H1 (cell line): ENCODE results near the gene PCYT1B. TPM values are rescaled to one million over a fixed set of nuclear protein-coding genes. Genes with fewer than 3 reads are reported as not detected.

Experiments
- CTCF ChIA-PET: fragments of 300-600 bp; sonication (Branson Sonifier 250); formaldehyde crosslinking; loops from one replicate; lab custom pipeline; 2021; ENCODE audit not compliant: partially characterized antibody; lab: Charles Lee
- POLR2A ChIA-PET: fragments of 300-600 bp; sonication (Branson Sonifier 250); formaldehyde crosslinking; loops from one replicate; lab custom pipeline; 2021; ENCODE audit warnings: inconsistent platforms; ENCODE audit not compliant: partially characterized antibody; lab: Charles Lee
- DNase-seq, 2 experiments: peaks; one replicate each; pipeline versions ENCODE4 v3.0.0 to v3.0.0-alpha.2; 2010 to 2022; ENCODE audit warnings: low spot score in 2 of 2, low read depth in 1 of 2, mixed read lengths in 1 of 2
- FAIRE-seq: peaks from 2 replicates; lab custom pipeline; 2011; peaks lifted over from hg19 to GRCh38; lab: Jason Lieb, UNC
- H2AFZ ChIP-seq: 2 replicates; pipeline ENCODE4 v1.8.1; 2012; ENCODE audit warnings: low read length, inconsistent platforms
- H2AK5ac ChIP-seq: 2 replicates; pipeline ENCODE4 v1.6.1; 2013; ENCODE audit warnings: low read depth, low read length
- H2BK120ac ChIP-seq: replicated peaks from 2 replicates; pipeline ENCODE3; 2013; ENCODE audit warnings: low read depth, low read length, inconsistent platforms
- H2BK12ac ChIP-seq: 2 replicates; pipeline ENCODE4 v1.6.1; 2013; ENCODE audit warnings: low read depth, low read length
- H2BK15ac ChIP-seq: 2 replicates; pipeline ENCODE4 v1.6.1; 2013; ENCODE audit warnings: low read length
- H2BK20ac ChIP-seq: 2 replicates; pipeline ENCODE4 v1.6.1; 2013; ENCODE audit warnings: low read length
- H2BK5ac ChIP-seq: 2 replicates; pipeline ENCODE4 v1.6.1; 2013; ENCODE audit warnings: low read depth, low read length
- H3K14ac ChIP-seq: 2 replicates; pipeline ENCODE4 v1.6.1; 2013; ENCODE audit warnings: inconsistent platforms; ENCODE audit not compliant: insufficient read length
- H3K18ac ChIP-seq: 2 replicates; pipeline ENCODE4 v1.6.1; 2013; ENCODE audit warnings: low read length; ENCODE audit errors: extremely low read depth
- H3K23ac ChIP-seq: 2 replicates; pipeline ENCODE4 v1.6.1; 2013; ENCODE audit warnings: inconsistent platforms; ENCODE audit not compliant: insufficient read length
- H3K23me2 ChIP-seq: 2 replicates; pipeline ENCODE4 v1.6.1; 2013; ENCODE audit warnings: low read depth, low read length
- H3K27ac ChIP-seq: 2 replicates; pipeline ENCODE4 v1.6.1; 2011; ENCODE audit warnings: low read depth, low read length, inconsistent platforms
- H3K27me3 ChIP-seq, 4 experiments: replicated peaks in 1 of 4; 1 replicate in 1 of 4; 2 replicates in 3 of 4; pipeline versions ENCODE4 v1.6.1 to v1.8.1; 2011 to 2013; ENCODE audit warnings: low read length in 3 of 4, mild to moderate bottlenecking in 3 of 4, inconsistent platforms in 2 of 4, mixed read lengths in 2 of 4, moderate library complexity in 1 of 4; ENCODE audit not compliant: control insufficient read depth in 3 of 4, insufficient read depth in 3 of 4; ENCODE audit errors: extremely low read depth in 1 of 4
- H3K36me3 ChIP-seq, 4 experiments: 2 replicates each; pipeline versions ENCODE4 v1.6.1 to v1.8.1; 2011 to 2013; ENCODE audit warnings: mild to moderate bottlenecking in 4 of 4, low read length in 3 of 4, moderate library complexity in 2 of 4, control low read depth in 1 of 4, inconsistent platforms in 1 of 4; ENCODE audit not compliant: insufficient read depth in 4 of 4, control insufficient read depth in 2 of 4
- H3K4ac ChIP-seq: replicated peaks from 2 replicates; pipeline ENCODE3; 2013; ENCODE audit warnings: low read length, low read depth, mixed read lengths, inconsistent platforms; ENCODE audit not compliant: insufficient read length
- H3K4me1 ChIP-seq, 4 experiments: replicated peaks in 1 of 4; 1 replicate in 1 of 4; 2 replicates in 3 of 4; pipeline versions ENCODE4 v1.6.1 to v1.8.1; 2011 to 2013; ENCODE audit warnings: low read length in 3 of 4, inconsistent platforms in 2 of 4, mixed read lengths in 1 of 4; ENCODE audit not compliant: insufficient read depth in 4 of 4, control insufficient read depth in 3 of 4
- H3K4me2 ChIP-seq, 2 experiments: 2 replicates each; pipeline versions ENCODE4 v1.6.1 to v1.8.1; 2011 to 2013; ENCODE audit warnings: low read depth in 2 of 2, low read length in 2 of 2, control low read depth in 1 of 2, inconsistent platforms in 1 of 2, mild to moderate bottlenecking in 1 of 2; ENCODE audit not compliant: insufficient read depth in 1 of 2
- H3K4me3 ChIP-seq, 4 experiments: fragments of 200-600, 300-600 bp in 1 of 4; sonication (generic), shearing (Covaris generic), sonication (Bioruptor Twin) in 1 of 4; 2 replicates each; pipeline versions ENCODE4 v1.5.1 to v1.8.1; 2011 to 2016; ENCODE audit warnings: low read length in 4 of 4, low read depth in 3 of 4, control low read depth in 2 of 4, inconsistent platforms in 2 of 4, mild to moderate bottlenecking in 2 of 4, mixed read lengths in 1 of 4, moderate library complexity in 1 of 4; ENCODE audit not compliant: insufficient read depth in 2 of 4; ENCODE audit errors: extremely low read depth in 1 of 4
- H3K56ac ChIP-seq: replicated peaks from 2 replicates; pipeline ENCODE3; 2013; ENCODE audit warnings: low read depth, mild to moderate bottlenecking, mixed read lengths, low read length, inconsistent platforms; ENCODE audit not compliant: insufficient read length
- H3K79me1 ChIP-seq: 2 replicates; pipeline ENCODE4 v1.6.1; 2013; ENCODE audit warnings: low read depth, low read length, control low read depth
- H3K79me2 ChIP-seq, 2 experiments: 2 replicates each; pipeline versions ENCODE4 v1.6.1 to v1.8.1; 2012 to 2013; ENCODE audit warnings: low read length in 2 of 2, mild to moderate bottlenecking in 2 of 2, inconsistent platforms in 1 of 2; ENCODE audit not compliant: insufficient read depth in 2 of 2, control insufficient read depth in 1 of 2
- H3K9ac ChIP-seq, 4 experiments: replicated peaks in 1 of 4; 1 replicate in 1 of 4; 2 replicates in 3 of 4; pipeline versions ENCODE4 v1.6.1 to v1.8.1; 2011 to 2013; ENCODE audit warnings: low read depth in 3 of 4, low read length in 3 of 4, control low read depth in 2 of 4, mild to moderate bottlenecking in 2 of 4, moderate library complexity in 2 of 4, inconsistent platforms in 1 of 4; ENCODE audit errors: extremely low read depth in 1 of 4
- H3K9me3 ChIP-seq, 2 experiments: 2 replicates each; pipeline versions ENCODE4 v1.6.1 to v1.8.1; 2012 to 2013; ENCODE audit warnings: mild to moderate bottlenecking in 2 of 2, moderate library complexity in 2 of 2, control low read depth in 1 of 2, inconsistent platforms in 1 of 2, low read depth in 1 of 2, low read length in 1 of 2, mixed read lengths in 1 of 2; ENCODE audit not compliant: insufficient read depth in 2 of 2
- H4K20me1 ChIP-seq, 2 experiments: replicated peaks in 1 of 2; 2 replicates each; pipeline versions ENCODE3 to v1.8.1; 2011 to 2013; ENCODE audit warnings: inconsistent platforms in 2 of 2, low read length in 2 of 2, mild to moderate bottlenecking in 1 of 2; ENCODE audit not compliant: insufficient read depth in 2 of 2, control insufficient read depth in 1 of 2
- H4K5ac ChIP-seq: 2 replicates; pipeline ENCODE4 v1.6.1; 2013; ENCODE audit warnings: low read length, low read depth, mixed read lengths, inconsistent platforms; ENCODE audit not compliant: insufficient read length
- H4K8ac ChIP-seq: 2 replicates; pipeline ENCODE4 v1.8.0; 2013; ENCODE audit warnings: mild to moderate bottlenecking, moderate library complexity, low read length, inconsistent platforms; ENCODE audit not compliant: insufficient read depth; ENCODE audit errors: extremely low read depth
- H4K91ac ChIP-seq: replicated peaks from 2 replicates; pipeline ENCODE3; 2013; ENCODE audit warnings: low read length, mixed read lengths, inconsistent platforms; ENCODE audit not compliant: insufficient read length
- ATF2 ChIP-seq: IDR thresholded peaks from 2 replicates; pipeline ENCODE4 v1.6.1; 2012; ENCODE audit warnings: low read length, inconsistent platforms
- BACH1 ChIP-seq: IDR thresholded peaks from 2 replicates; pipeline ENCODE4 v1.6.1; 2012; ENCODE audit warnings: low read length, improper control_type of control experiment
- BCL11A ChIP-seq, 2 experiments: IDR thresholded peaks; one replicate each; pipeline ENCODE4 v1.6.1; 2011; ENCODE audit warnings: low read depth in 2 of 2, low read length in 2 of 2, mild to moderate bottlenecking in 2 of 2
- CBX5 ChIP-seq: fragments of 300-800, 300-1000 bp; sonication (generic); IDR thresholded peaks from 2 replicates; pipeline ENCODE4 v1.7.1; 2016; ENCODE audit warnings: antibody characterized with exemption, low read length, low read depth
- E2F6 ChIP-seq: IDR thresholded peaks from 2 replicates; pipeline ENCODE4 v1.6.1; 2012; ENCODE audit warnings: inconsistent platforms
- EZH2 ChIP-seq: fragments of 200-600 bp; sonication (generic); IDR thresholded peaks from 2 replicates; pipeline ENCODE4 v1.7.1; 2012; ENCODE audit warnings: low read depth, mild to moderate bottlenecking, moderate library complexity, low read length, inconsistent platforms; ENCODE audit not compliant: severe bottlenecking
- KDM5A ChIP-seq: fragments of 200-600 bp; IDR thresholded peaks from 2 replicates; pipeline ENCODE4 v1.7.1; 2012; ENCODE audit warnings: mild to moderate bottlenecking, low read length, inconsistent platforms, mixed read lengths
- MAFK ChIP-seq: IDR thresholded peaks from 2 replicates; pipeline ENCODE4 v1.6.1; 2012; ENCODE audit warnings: low read depth, mild to moderate bottlenecking, improper control_type of control experiment, low read length
- POLR2AphosphoS5 ChIP-seq: IDR thresholded peaks from 2 replicates; pipeline ENCODE4 v1.6.1; 2011; ENCODE audit warnings: low read depth, low read length
- RAD21 ChIP-seq, 2 experiments: IDR thresholded peaks in 1 of 2; conservative IDR thresholded peaks in 1 of 2; 2 replicates each; pipeline ENCODE4 v1.6.1; 2011; ENCODE audit warnings: low read depth in 2 of 2, low read length in 2 of 2, improper control_type of control experiment in 1 of 2, inconsistent platforms in 1 of 2, mild to moderate bottlenecking in 1 of 2, moderate library complexity in 1 of 2
- SIN3A ChIP-seq, 2 experiments: IDR thresholded peaks in 1 of 2; conservative IDR thresholded peaks in 1 of 2; 2 replicates each; pipeline ENCODE4 v1.6.1; 2011 to 2012; ENCODE audit warnings: low read length in 2 of 2, improper control_type of control experiment in 1 of 2, low read depth in 1 of 2, mild to moderate bottlenecking in 1 of 2
- ZNF274 ChIP-seq: IDR thresholded peaks from 2 replicates; pipeline ENCODE4 v1.7.0; 2012; ENCODE audit warnings: low read length, borderline replicate concordance; ENCODE audit errors: extremely low read depth
- WGBS, 2 experiments: shearing (Covaris generic) in 1 of 2; methylation state at CpG; one replicate each; pipeline versions ENCODE4 v1.1.6 to v1.1.7; 2013 to 2015; ENCODE audit warnings: low lambda C conversion rate in 2 of 2, mixed read lengths in 2 of 2, inconsistent platforms in 1 of 2, low coverage in 1 of 2, missing lambda C conversion rate in 1 of 2; ENCODE audit not compliant: insufficient replicate concordance in 2 of 2, insufficient coverage in 1 of 2, insufficient read length in 1 of 2; ENCODE audit errors: extremely low coverage in 1 of 2, missing lambda C conversion rate in 1 of 2; 5-methylcytosine and 5-hydroxymethylcytosine counted together
- polyA plus RNA-seq, 7 experiments: library from polyadenylated mRNA; depleted of rRNA in 3 of 7; stranded (reverse) in 5 of 7; unstranded in 2 of 7; fragments of >200 nt in 5 of 7; fragments of 200-250 nt in 2 of 7; gene quantifications; 1 replicate in 5 of 7; 2 replicates in 1 of 7; 4 replicates in 1 of 7; pipeline versions ENCODE4 v1.2.1 to v1.2.3, GENCODE V29; 2011 to 2013; ENCODE audit warnings: missing spikeins in 2 of 7, mixed read lengths in 2 of 7
- total RNA-seq: library from RNA; stranded (reverse); fragmentation: NEBNext Ultra II Directional; extraction: Animal tissue kit (Norgen Biotek cat#: 25700); gene quantifications from 2 replicates; pipeline ENCODE4 v1.2.1, GENCODE V29; 2021

PCYT1B gene
- total and polyA plus RNA-seq, 2 of the 8 experiments (the other 6 are each of a cell fraction or from before 2014, with no cell fraction given) = 17.9 to 30.6 TPM

GRCh38 chrX:24566240-24566639, 80.9 kb downstream of the PCYT1B start:
- H2AFZ ChIP-seq = no peak overlapping the region
- H3K79me2 ChIP-seq = no peaks in the 10 kb centered on the region
- no peak overlapping the region for H3K4me3 ChIP-seq
- H3K36me3 ChIP-seq = no peaks in the 10 kb centered on the region
- no peaks in the 10 kb centered on the region for H4K20me1 ChIP-seq
- no peak overlapping the region for H3K4ac ChIP-seq
- H3K9ac ChIP-seq = no peak overlapping the region
- POLR2A ChIA-PET = no interaction called here
- whole genome bisulfite sequencing, 2 experiments = 93% methylated on average over 3 of the region's 3 CpGs; no CpG with 5 or more reads in 1 of the 2 experiments
- H4K8ac ChIP-seq = no peak overlapping the region
- H3K79me1 ChIP-seq = no peaks in the 10 kb centered on the region
- no peak overlapping the region for H3K18ac ChIP-seq
- no peak overlapping the region for H4K5ac ChIP-seq
- H2BK15ac ChIP-seq = no peak overlapping the region
- H3K23ac ChIP-seq = no peak overlapping the region
- H2BK12ac ChIP-seq = no peak overlapping the region
- no peak overlapping the region for H3K56ac ChIP-seq
- DNase-seq (no peak), FAIRE-seq (no peak)
- H2BK5ac ChIP-seq = no peak overlapping the region
- no peaks in the 10 kb centered on the region for H3K27me3 ChIP-seq
- no peak overlapping the region for H2BK20ac ChIP-seq
- CTCF ChIA-PET = no interaction called here
- H3K9me3 ChIP-seq = no peaks in the 10 kb centered on the region
- H3K4me1 ChIP-seq = no peaks in the 10 kb centered on the region
- H3K23me2 ChIP-seq = no peaks in the 10 kb centered on the region
- no peak overlapping the region for H3K4me2 ChIP-seq
- H3K14ac ChIP-seq = no peak overlapping the region
- no peak overlapping the region for H2AK5ac ChIP-seq
- no peak overlapping the region for H3K27ac ChIP-seq
- H4K91ac ChIP-seq = no peak overlapping the region
- no peak overlapping the region for H2BK120ac ChIP-seq
- TF ChIP-seq RAD21 (IDR thresholded peaks at IDR 0.05 in 1 of 2, conservative IDR thresholded peaks at IDR 0.05 in 1 of 2; ENCODE audit: low read depth in 2 of 2, low read length in 2 of 2) (no peak), POLR2AphosphoS5 (no peak), ZNF274 (no peak), KDM5A (no peak), BACH1 (no peak), ATF2 (no peak), E2F6 (no peak), EZH2 (no peak), BCL11A (IDR thresholded peaks at IDR 0.05; ENCODE audit: low read depth in 2 of 2, low read length in 2 of 2) (no peak), SIN3A (conservative IDR thresholded peaks at IDR 0.05 in 1 of 2, IDR thresholded peaks at IDR 0.05 in 1 of 2; ENCODE audit: low read depth in 1 of 2, low read length in 2 of 2) (no peak), CBX5 (no peak), MAFK (no peak)
